ENCODE data around the gene GPRC5A.
"Not testable (repeated sequence)": the region's sequence is repeated elsewhere in the genome, so short reads cannot be mapped to it uniquely, and the experiment has no call there.

Gene GPRC5A

GRCh38 chr12:12891080-12891880 lies at the start of gene GPRC5A:
Gene GPRC5A, plus strand, starts transcription at chr12:12891562. Its CDS starts 16,688 bp downstream, at chr12:12908250.
- peak; percentile 28 to 38 for DNase-seq

GRCh38 chr12:12845794-12846243 lies 45.5 kb upstream of the GPRC5A start:
- DNase-seq, result no peak

- peak; percentile 26 to 56 for DNase-seq
Observed at GRCh38 chr12:12846780-12847179, 44.6 kb upstream of the GPRC5A start.

GRCh38 chr12:12853435-12853834 lies 37.9 kb upstream of the GPRC5A start:
- DNase-seq, result no peak

- DNase-seq, result no peak
Observed at GRCh38 chr12:12859690-12860089, 31.7 kb upstream of the GPRC5A start.

GRCh38 chr12:12864243-12864642 lies 27.1 kb upstream of the GPRC5A start:
- no peak for DNase-seq

GRCh38 chr12:12868477-12869235 lies 22.7 kb upstream of the GPRC5A start:
- DNase-seq, result no peak

GRCh38 chr12:12870465-12870864 lies 20.9 kb upstream of the GPRC5A start:
- no peak for DNase-seq

GRCh38 chr12:12871587-12872138 lies 19.7 kb upstream of the GPRC5A start:
- DNase-seq, result no peak

GRCh38 chr12:12872139-12872933 lies 19.0 kb upstream of the GPRC5A start:
- DNase-seq, result no peak

- DNase-seq, result no peak
Observed at GRCh38 chr12:12872934-12873275, 18.5 kb upstream of the GPRC5A start.

GRCh38 chr12:12874029-12874428 lies 17.3 kb upstream of the GPRC5A start:
- no peak for DNase-seq

- not testable (repeated sequence) for DNase-seq
Observed at GRCh38 chr12:12875301-12875700, 16.1 kb upstream of the GPRC5A start.

GRCh38 chr12:12877153-12877768 lies 14.1 kb upstream of the GPRC5A start:
- DNase-seq, result no peak

- no peak for DNase-seq
Observed at GRCh38 chr12:12877781-12878455, 13.4 kb upstream of the GPRC5A start.

GRCh38 chr12:12880537-12880936 lies 10.8 kb upstream of the GPRC5A start:
- DNase-seq, result no peak

GRCh38 chr12:12881151-12881909 lies 10.0 kb upstream of the GPRC5A start:
- DNase-seq, result no peak

GRCh38 chr12:12882288-12882687 lies 9.1 kb upstream of the GPRC5A start:
- no peak for DNase-seq

- no peak for DNase-seq
Observed at GRCh38 chr12:12883369-12884001, 7.9 kb upstream of the GPRC5A start.

- no peak for DNase-seq
Observed at GRCh38 chr12:12885096-12885792, 6.1 kb upstream of the GPRC5A start.

Data from CD4-positive, alpha-beta T cell treated with Interferon alpha-2 for 1 hour (primary cell).